ENCODE data around the gene SYT17.

DNA sequence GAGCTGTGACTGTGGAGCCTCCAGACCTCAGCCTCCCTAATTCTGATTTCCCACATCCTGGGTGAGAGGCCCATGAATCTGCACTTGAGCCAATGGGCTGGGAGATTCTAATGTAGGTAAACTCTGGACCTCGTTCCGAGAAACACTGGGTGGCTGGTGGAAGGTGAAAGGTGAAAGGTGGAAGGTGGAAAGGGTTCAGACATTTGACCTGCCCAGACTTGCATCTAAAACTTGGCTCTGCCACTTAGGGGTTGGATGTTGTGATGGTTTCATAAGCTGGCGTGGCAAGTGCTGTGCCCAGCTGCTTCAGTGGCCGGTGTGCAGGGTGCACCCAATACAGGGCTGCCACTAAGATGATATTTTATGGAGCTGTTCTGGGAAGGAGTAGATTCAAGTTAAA is 24.8 kb downstream of the SYT17 start:
- TF ChIP-seq, protein P1, sequence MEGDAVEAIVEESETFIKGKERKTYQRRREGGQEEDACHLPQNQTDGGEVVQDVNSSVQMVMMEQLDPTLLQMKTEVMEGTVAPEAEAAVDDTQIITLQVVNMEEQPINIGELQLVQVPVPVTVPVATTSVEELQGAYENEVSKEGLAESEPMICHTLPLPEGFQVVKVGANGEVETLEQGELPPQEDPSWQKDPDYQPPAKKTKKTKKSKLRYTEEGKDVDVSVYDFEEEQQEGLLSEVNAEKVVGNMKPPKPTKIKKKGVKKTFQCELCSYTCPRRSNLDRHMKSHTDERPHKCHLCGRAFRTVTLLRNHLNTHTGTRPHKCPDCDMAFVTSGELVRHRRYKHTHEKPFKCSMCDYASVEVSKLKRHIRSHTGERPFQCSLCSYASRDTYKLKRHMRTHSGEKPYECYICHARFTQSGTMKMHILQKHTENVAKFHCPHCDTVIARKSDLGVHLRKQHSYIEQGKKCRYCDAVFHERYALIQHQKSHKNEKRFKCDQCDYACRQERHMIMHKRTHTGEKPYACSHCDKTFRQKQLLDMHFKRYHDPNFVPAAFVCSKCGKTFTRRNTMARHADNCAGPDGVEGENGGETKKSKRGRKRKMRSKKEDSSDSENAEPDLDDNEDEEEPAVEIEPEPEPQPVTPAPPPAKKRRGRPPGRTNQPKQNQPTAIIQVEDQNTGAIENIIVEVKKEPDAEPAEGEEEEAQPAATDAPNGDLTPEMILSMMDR (IDR thresholded peaks at IDR 0.05; ENCODE audit: low read depth, low read length): no peak
- no peak for TF ChIP-seq POLR2A (IDR thresholded peaks at IDR 0.05; ENCODE audit: extremely low read depth, insufficient read length)
- TF ChIP-seq, protein P2, sequence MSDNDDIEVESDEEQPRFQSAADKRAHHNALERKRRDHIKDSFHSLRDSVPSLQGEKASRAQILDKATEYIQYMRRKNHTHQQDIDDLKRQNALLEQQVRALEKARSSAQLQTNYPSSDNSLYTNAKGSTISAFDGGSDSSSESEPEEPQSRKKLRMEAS (IDR thresholded peaks at IDR 0.05; ENCODE audit: low read depth, low read length): no peak

Measured in NB4 (cell line).